Stomach (tissue), 4 donors: Measurements from ENCODE around the gene ACSM5.
"Not testable (repeated sequence)": the region's sequence is repeated elsewhere in the genome, so short reads cannot be mapped to it uniquely, and the experiment has no call there.

Experiments used
- EP300 ChIP-seq: sonication (generic); formaldehyde crosslinking; IDR thresholded peaks from one replicate; pipeline ENCODE4 v1.6.1; 2017; ENCODE audit warnings: antibody characterized with exemption
- POLR2A ChIP-seq, 4 donors: fragments of 450-650 bp; IDR thresholded peaks; one replicate each; pipeline ENCODE4 v1.6.1; 2016; ENCODE audit warnings: antibody characterized with exemption in 4 of 4, control low read depth in 2 of 4, mild to moderate bottlenecking in 1 of 4, moderate library complexity in 1 of 4
- POLR2AphosphoS5 ChIP-seq, 3 donors: sonication (generic); formaldehyde crosslinking; IDR thresholded peaks; one replicate each; pipeline ENCODE4 v1.6.1; 2016; ENCODE audit warnings: antibody characterized with exemption in 3 of 3
- TF ChIP-seq, protein P1 (sequence below), 7 experiments: fragments of 450-650 bp in 4 of 7; fragments of 200-600 bp in 3 of 7; sonication (generic) in 3 of 7; IDR thresholded peaks; one replicate each; pipeline ENCODE4 v1.5.1; 2016 to 2019; ENCODE audit warnings: antibody characterized with exemption in 7 of 7, control low read depth in 2 of 7, mild to moderate bottlenecking in 1 of 7

DNA sequence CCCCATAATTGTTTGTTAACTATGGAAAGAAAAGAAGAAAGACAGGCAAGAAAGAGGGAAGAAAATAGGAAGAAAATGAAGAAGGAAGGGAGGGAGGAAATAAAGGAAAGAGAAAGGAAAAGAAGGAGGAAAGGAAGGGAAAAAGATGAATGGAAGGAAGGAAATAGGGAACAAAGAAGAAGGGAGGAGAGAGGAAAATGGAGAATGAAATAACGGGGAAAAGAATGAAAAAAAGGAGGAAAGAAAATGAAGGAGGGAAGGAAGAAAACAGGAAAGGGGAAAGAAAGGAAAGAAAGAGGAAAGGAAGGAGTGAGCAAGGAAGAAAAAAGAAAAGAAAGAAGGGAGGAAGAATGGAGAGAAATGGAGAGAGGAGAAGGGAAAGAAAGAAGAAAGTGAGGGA, 21.1 kb downstream of the ACSM5 start:
- TF ChIP-seq, protein P1, sequence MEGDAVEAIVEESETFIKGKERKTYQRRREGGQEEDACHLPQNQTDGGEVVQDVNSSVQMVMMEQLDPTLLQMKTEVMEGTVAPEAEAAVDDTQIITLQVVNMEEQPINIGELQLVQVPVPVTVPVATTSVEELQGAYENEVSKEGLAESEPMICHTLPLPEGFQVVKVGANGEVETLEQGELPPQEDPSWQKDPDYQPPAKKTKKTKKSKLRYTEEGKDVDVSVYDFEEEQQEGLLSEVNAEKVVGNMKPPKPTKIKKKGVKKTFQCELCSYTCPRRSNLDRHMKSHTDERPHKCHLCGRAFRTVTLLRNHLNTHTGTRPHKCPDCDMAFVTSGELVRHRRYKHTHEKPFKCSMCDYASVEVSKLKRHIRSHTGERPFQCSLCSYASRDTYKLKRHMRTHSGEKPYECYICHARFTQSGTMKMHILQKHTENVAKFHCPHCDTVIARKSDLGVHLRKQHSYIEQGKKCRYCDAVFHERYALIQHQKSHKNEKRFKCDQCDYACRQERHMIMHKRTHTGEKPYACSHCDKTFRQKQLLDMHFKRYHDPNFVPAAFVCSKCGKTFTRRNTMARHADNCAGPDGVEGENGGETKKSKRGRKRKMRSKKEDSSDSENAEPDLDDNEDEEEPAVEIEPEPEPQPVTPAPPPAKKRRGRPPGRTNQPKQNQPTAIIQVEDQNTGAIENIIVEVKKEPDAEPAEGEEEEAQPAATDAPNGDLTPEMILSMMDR (IDR thresholded peaks at IDR 0.05): not testable (repeated sequence)
- not testable (repeated sequence) for TF ChIP-seq EP300; POLR2A (IDR thresholded peaks at IDR 0.05); POLR2AphosphoS5 (IDR thresholded peaks at IDR 0.05)
